ENCODE results near the gene TMEM52B.

The TMEM52B gene

DNA sequence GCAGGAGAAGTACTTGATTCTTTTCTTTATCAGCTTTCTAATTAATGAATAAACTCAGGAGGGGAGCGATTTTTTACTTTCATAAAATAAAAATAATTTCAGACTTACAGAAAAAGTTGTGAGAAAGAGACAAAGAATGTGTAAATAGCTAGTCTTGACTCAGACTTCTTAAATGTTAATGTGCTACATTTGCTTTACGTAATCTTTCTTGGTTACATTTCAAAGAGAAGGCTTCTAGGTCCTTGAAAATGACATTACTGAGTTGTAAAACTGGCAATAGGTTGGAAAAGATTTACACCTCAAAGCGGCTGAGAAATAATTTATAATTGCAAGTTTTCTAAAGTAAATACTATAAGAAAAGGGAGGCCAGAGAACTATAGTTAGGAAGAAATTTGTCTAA, 62.5 kb downstream of the TMEM52B start:
- Histone ChIP-seq H3K18ac (ENCODE audit: low read length) (no peak overlapping the region), H4K8ac (ENCODE audit: low read depth, low read length) (no peak overlapping the region), H2BK5ac (ENCODE audit: low read length) (no peak overlapping the region), H2BK120ac (ENCODE audit: low read depth, low read length) (no peak overlapping the region), H3K4ac (ENCODE audit: low read length) (no peak overlapping the region), H3K9me3 (replicated peaks in 1 of 2; ENCODE audit: control insufficient read depth in 2 of 2, insufficient read depth in 1 of 2, low read depth in 1 of 2, low read length in 2 of 2) (peaks cover 0 to 4% of the 10 kb centered on the region in 2 donors), H4K91ac (ENCODE audit: low read depth, low read length, poor library complexity) (no peak overlapping the region), H3K23ac (ENCODE audit: low read depth, low read length, poor library complexity) (no peak overlapping the region), H2AFZ (ENCODE audit: low read length) (no peak overlapping the region), H3K27ac (replicated peaks; ENCODE audit: low read length) (no peak overlapping the region), H3K4me1 (ENCODE audit: control insufficient read depth in 2 of 2, insufficient read depth in 1 of 2, low read depth in 1 of 2, low read length in 2 of 2) (no peaks in the 10 kb centered on the region), H3K4me3 (ENCODE audit: low read length in 2 of 2) (no peak overlapping the region), H2AK5ac (ENCODE audit: low read depth, low read length) (no peak overlapping the region), H3K27me3 (ENCODE audit: control insufficient read depth in 3 of 3, insufficient read depth in 3 of 3, low read depth in 1 of 3, low read length in 3 of 3) (peaks cover 0 to 3% (median 0%) of the 10 kb centered on the region in 3 experiments), H3K9ac (ENCODE audit: low read depth, low read length, poor library complexity) (no peak overlapping the region), H3K36me3 (replicated peaks in 1 of 2; ENCODE audit: control insufficient read depth in 2 of 2, insufficient read depth in 2 of 2, low read length in 2 of 2) (no peaks in the 10 kb centered on the region), H3K4me2 (ENCODE audit: insufficient read depth, low read length, poor library complexity, severe bottlenecking) (no peak overlapping the region), H3K79me1 (ENCODE audit: low read depth, low read length) (no peaks in the 10 kb centered on the region), H3K14ac (ENCODE audit: low read length) (no peak overlapping the region), H2BK15ac (ENCODE audit: low read length) (no peak overlapping the region), H2BK12ac (ENCODE audit: low read length) (no peak overlapping the region)
- no peak for DNase-seq (ENCODE audit: low spot score)
- whole genome bisulfite sequencing, 2 donors (ENCODE audit: extremely low coverage in 2 of 2, insufficient read length in 2 of 2, insufficient replicate concordance in 1 of 2) = no CpG with 5 or more reads among the region's 3 CpGs
